GM08714 (cell line): Measurements from ENCODE around the gene LTB.

Experiments
- H3K4me3 ChIP-seq: fragments of 200-500 bp; sonication (Bioruptor generic); 2 replicates; pipeline ENCODE4 v1.5.1; 2014; ENCODE audit warnings: mild to moderate bottlenecking, low read length, inconsistent platforms
- ZNF274 ChIP-seq: IDR thresholded peaks from 2 replicates; pipeline ENCODE4 v1.6.1; 2012; ENCODE audit warnings: mild to moderate bottlenecking, low read depth, low read length

Gene LTB

GRCh38 chr6:31575335-31575901 is 6.8 kb downstream of the LTB start, which contains the start of gene TNF:
TNF (plus strand) TSS chr6:31575565; CDS start chr6:31575742, 177 bp downstream.
- H3K4me3 ChIP-seq = peak within 1 kb of the TSS; percentile 84
- TF ChIP-seq ZNF274 = no peak

GRCh38 chr6:31574106-31575061 is 7.8 kb downstream of the LTB start:
- H3K4me3 ChIP-seq = peak overlapping the region; percentile 84; the same call in 1 of the 2 replicates
- no peak for TF ChIP-seq ZNF274

GRCh38 chr6:31573239-31574105 is 8.8 kb downstream of the LTB start:
- peak overlapping the region; percentile 53; the same call in 1 of the 2 replicates for H3K4me3 ChIP-seq
- TF ChIP-seq ZNF274 = no peak

- no peak for TF ChIP-seq ZNF274
- H3K4me3 ChIP-seq = peak within 1 kb of the TSS; percentile 53; the same call in 1 of the 2 replicates
These were observed 9.9 kb downstream of the LTB start, which contains the start of gene LTA for GRCh38 chr6:31572041-31572911. LTA (plus strand) TSS chr6:31572289; CDS start chr6:31572743, 454 bp downstream.

GRCh38 chr6:31569861-31570536 is 12.2 kb downstream of the LTB start:
- H3K4me3 ChIP-seq = no peak overlapping the region
- TF ChIP-seq ZNF274 = no peak

GRCh38 chr6:31568537-31568961 is 13.7 kb downstream of the LTB start:
- H3K4me3 ChIP-seq = no peak overlapping the region
- TF ChIP-seq ZNF274 = no peak

- no peak for TF ChIP-seq ZNF274
These were observed 14.5 kb downstream of the LTB start for GRCh38 chr6:31567531-31568370.

GRCh38 chr6:31560697-31561058 is 21.5 kb downstream of the LTB start:
- no peak overlapping the region; the same call in 1 of the 2 replicates for H3K4me3 ChIP-seq
- TF ChIP-seq ZNF274 = no peak

More at GRCh38 chr6:31567531-31568370, 14.5 kb downstream of the LTB start:
- peak overlapping the region; percentile 11; the same call in 1 of the 2 replicates for H3K4me3 ChIP-seq

- TF ChIP-seq ZNF274 = no peak
- H3K4me3 ChIP-seq = peak overlapping the region; percentile 21; the same call in 1 of the 2 replicates
These were observed 22.1 kb downstream of the LTB start for GRCh38 chr6:31559958-31560696.

GRCh38 chr6:31559606-31559957 is 22.6 kb downstream of the LTB start:
- no peak for TF ChIP-seq ZNF274
- peak overlapping the region; percentile 21; the same call in 1 of the 2 replicates for H3K4me3 ChIP-seq
